GM18951 (cell line): ENCODE results near the gene PCDHA1.

Experiments
- POLR2A ChIP-seq: IDR thresholded peaks from 4 replicates; pipeline ENCODE4 v1.6.1; 2011; ENCODE audit warnings: mild to moderate bottlenecking; ENCODE audit not compliant: insufficient read length, insufficient read depth; ENCODE audit errors: extremely low read depth
- in situ Hi-C: fragments of 300-500 bp; cut with MboI; formaldehyde crosslinking; loops from one replicate; pipeline ENCODE4 v1.12.0; 2022; ENCODE audit warnings: low sequenced_read_pairs, mixed read lengths, inconsistent platforms; ENCODE audit not compliant: unreplicated experiment

PCDHA1 gene

GRCh38 chr5:140881889-140882590 lies 96.1 kb downstream of the PCDHA1 start, which contains the start of gene PCDHA13:
PCDHA13 (plus strand) TSS chr5:140882124; CDS start chr5:140882269, 145 bp downstream.
- in situ Hi-C loops, result no loop called here
- no peak for TF ChIP-seq POLR2A

- in situ Hi-C loops, result no loop called here
- no peak for TF ChIP-seq POLR2A
These were observed 96.6 kb downstream of the PCDHA1 start for GRCh38 chr5:140882591-140882899.

GRCh38 chr5:140883373-140883772 lies 97.4 kb downstream of the PCDHA1 start:
- in situ Hi-C loops, result no loop called here
- no peak for TF ChIP-seq POLR2A

- no peak for TF ChIP-seq POLR2A
- in situ Hi-C loops, result no loop called here
These were observed 98.2 kb downstream of the PCDHA1 start for GRCh38 chr5:140883927-140884697.

- in situ Hi-C loops, result no loop called here
These were observed 130.4 kb downstream of the PCDHA1 start for GRCh38 chr5:140916325-140916724.

GRCh38 chr5:140923601-140924000 lies 137.7 kb downstream of the PCDHA1 start:
- TF ChIP-seq POLR2A, result no peak
- in situ Hi-C loops, result no loop called here

More at GRCh38 chr5:140916325-140916724, 130.4 kb downstream of the PCDHA1 start:
- no peak for TF ChIP-seq POLR2A

GRCh38 chr5:140925806-140926442 lies 140.0 kb downstream of the PCDHA1 start, which contains the start of gene PCDHAC1:
PCDHAC1 (plus strand) TSS chr5:140926299; CDS start chr5:140926893, 594 bp downstream.
- in situ Hi-C loops, result no loop called here
- no peak for TF ChIP-seq POLR2A

- no peak for TF ChIP-seq POLR2A
- in situ Hi-C loops, result no loop called here
These were observed 140.7 kb downstream of the PCDHA1 start for GRCh38 chr5:140926443-140927227.

- in situ Hi-C loops, result no loop called here
These were observed 141.3 kb downstream of the PCDHA1 start for GRCh38 chr5:140927228-140927573.

GRCh38 chr5:140934964-140935606 lies 149.1 kb downstream of the PCDHA1 start:
- in situ Hi-C loops, result no loop called here
- TF ChIP-seq POLR2A, result no peak

More at GRCh38 chr5:140927228-140927573, 141.3 kb downstream of the PCDHA1 start:
- no peak for TF ChIP-seq POLR2A

- in situ Hi-C loops, result no loop called here
- no peak for TF ChIP-seq POLR2A
These were observed 160.6 kb downstream of the PCDHA1 start for GRCh38 chr5:140946578-140946977.

- TF ChIP-seq POLR2A, result no peak
- in situ Hi-C loops, result no loop called here
These were observed 165.7 kb downstream of the PCDHA1 start for GRCh38 chr5:140951636-140952035.
